Ishikawa (cell line): Measurements from ENCODE around the gene MAGEB1.

Source experiments
- CEBPB ChIP-seq: IDR thresholded peaks from 2 replicates; pipeline ENCODE4 v1.6.1; 2012
- CREB1 ChIP-seq: IDR thresholded peaks from 2 replicates; pipeline ENCODE4 v1.6.1; 2012; ENCODE audit warnings: low read depth
- EGR1 ChIP-seq: IDR thresholded peaks from 2 replicates; pipeline ENCODE4 v1.6.1; 2012
- EP300 ChIP-seq: IDR thresholded peaks from 2 replicates; pipeline ENCODE4 v1.6.1; 2012; ENCODE audit warnings: borderline replicate concordance
- FOXM1 ChIP-seq: IDR thresholded peaks from 2 replicates; pipeline ENCODE4 v1.6.1; 2012; ENCODE audit warnings: low read depth, borderline replicate concordance
- NFIC ChIP-seq: IDR thresholded peaks from 2 replicates; pipeline ENCODE4 v1.6.1; 2012
- RAD21 ChIP-seq: IDR thresholded peaks from 2 replicates; pipeline ENCODE4 v1.6.1; 2012; ENCODE audit warnings: low read depth
- TAF1 ChIP-seq: IDR thresholded peaks from 2 replicates; pipeline ENCODE4 v1.6.1; 2012; ENCODE audit warnings: low read depth, mild to moderate bottlenecking
- TCF12 ChIP-seq: IDR thresholded peaks from 2 replicates; pipeline ENCODE4 v1.6.1; 2012; ENCODE audit warnings: low read depth
- TEAD4 ChIP-seq: IDR thresholded peaks from 2 replicates; pipeline ENCODE4 v1.6.1; 2012
- YY1 ChIP-seq: IDR thresholded peaks from 2 replicates; pipeline ENCODE4 v1.6.1; 2012; ENCODE audit warnings: low read depth
- ZBTB7A ChIP-seq: IDR thresholded peaks from 2 replicates; pipeline ENCODE4 v1.6.1; 2012; ENCODE audit warnings: low read depth
- TF ChIP-seq, protein P1 (sequence below): IDR thresholded peaks from 2 replicates; pipeline ENCODE4 v1.6.1; 2012
- TF ChIP-seq, protein P2 (sequence below): IDR thresholded peaks from 2 replicates; pipeline ENCODE4 v1.6.1; 2012
- TF ChIP-seq, protein P3 (sequence below): IDR thresholded peaks from 2 replicates; pipeline ENCODE4 v1.6.1; 2012; ENCODE audit warnings: low read depth, mild to moderate bottlenecking

MAGEB1 gene, protein sequence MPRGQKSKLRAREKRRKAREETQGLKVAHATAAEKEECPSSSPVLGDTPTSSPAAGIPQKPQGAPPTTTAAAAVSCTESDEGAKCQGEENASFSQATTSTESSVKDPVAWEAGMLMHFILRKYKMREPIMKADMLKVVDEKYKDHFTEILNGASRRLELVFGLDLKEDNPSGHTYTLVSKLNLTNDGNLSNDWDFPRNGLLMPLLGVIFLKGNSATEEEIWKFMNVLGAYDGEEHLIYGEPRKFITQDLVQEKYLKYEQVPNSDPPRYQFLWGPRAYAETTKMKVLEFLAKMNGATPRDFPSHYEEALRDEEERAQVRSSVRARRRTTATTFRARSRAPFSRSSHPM

DNA sequence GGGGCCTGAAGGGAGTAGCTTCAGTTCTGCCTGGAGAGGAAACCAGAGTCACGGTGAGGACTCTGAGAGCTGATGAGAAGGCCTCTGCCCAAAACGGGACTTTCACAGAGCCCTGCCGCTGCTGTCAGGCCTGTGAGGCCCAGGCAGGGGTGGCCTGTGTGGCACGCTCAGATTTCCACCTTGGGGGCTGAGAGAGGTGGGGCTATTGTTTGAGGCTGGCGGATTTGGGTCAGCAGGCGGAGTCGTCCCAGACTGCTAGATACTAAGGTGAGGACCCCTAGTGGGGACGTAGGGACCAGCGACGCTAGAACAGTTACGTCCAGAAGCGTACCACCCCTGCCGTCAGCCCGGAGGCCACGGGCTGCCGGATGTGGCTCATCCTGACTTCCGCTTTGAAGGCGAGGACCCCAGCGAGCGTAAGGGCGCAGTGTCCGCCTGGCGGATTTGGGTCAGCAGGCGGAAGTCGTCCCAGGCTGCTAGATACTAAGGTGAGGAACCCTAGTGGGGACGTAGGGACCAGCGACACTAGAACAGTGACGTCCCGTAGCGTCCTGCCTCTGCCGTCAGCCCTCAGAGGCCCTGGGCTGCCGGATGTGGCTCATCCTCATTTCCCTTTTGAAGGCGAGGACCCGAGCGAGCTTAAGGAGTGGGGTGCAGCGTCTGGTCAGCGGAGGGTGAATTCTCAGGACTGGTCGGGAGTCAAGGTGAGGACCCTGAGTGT is at the start of gene MAGEB1:
Gene MAGEB1 (plus strand): TSS at position 378 of the 721 bp plus-strand sequence. CDS start 3,348 bp downstream, outside the sequence.
- TF ChIP-seq TCF12: no peak
- TF ChIP-seq ZBTB7A: no peak
- TF ChIP-seq, protein P1, sequence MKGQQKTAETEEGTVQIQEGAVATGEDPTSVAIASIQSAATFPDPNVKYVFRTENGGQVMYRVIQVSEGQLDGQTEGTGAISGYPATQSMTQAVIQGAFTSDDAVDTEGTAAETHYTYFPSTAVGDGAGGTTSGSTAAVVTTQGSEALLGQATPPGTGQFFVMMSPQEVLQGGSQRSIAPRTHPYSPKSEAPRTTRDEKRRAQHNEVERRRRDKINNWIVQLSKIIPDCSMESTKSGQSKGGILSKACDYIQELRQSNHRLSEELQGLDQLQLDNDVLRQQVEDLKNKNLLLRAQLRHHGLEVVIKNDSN: no peak
- TF ChIP-seq EGR1: no peak
- TF ChIP-seq TAF1: no peak
- TF ChIP-seq EP300: no peak
- TF ChIP-seq NFIC: no peak
- no peak for TF ChIP-seq CEBPB

DNA sequence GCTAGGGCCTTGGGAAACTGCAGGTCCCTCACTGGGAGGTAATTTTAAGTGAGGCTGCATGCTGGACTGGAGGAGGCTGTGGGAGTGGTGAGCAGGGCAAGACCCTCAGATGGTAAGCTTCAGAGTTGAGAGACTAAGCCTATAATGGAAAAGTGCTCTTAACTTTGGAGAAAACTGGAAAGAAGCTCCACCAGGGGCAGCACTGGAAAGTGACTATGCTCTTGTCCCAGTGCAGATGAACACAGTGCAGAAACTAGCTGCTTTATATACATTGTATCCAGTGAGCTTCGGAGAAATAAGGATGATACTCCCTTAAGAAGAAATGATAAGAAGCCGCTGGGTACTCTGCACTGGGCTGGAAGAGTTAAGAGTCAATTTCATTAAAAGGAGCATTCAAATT is 34.8 kb upstream of the MAGEB1 start:
- TF ChIP-seq ZBTB7A (no peak), EP300 (no peak), TEAD4 (no peak), EGR1 (no peak), CREB1 (no peak), NFIC (no peak), TCF12 (no peak), FOXM1 (no peak), YY1 (no peak), TAF1 (no peak), RAD21 (no peak), CEBPB (no peak)
- TF ChIP-seq, protein P1: no peak
- TF ChIP-seq, protein P2, sequence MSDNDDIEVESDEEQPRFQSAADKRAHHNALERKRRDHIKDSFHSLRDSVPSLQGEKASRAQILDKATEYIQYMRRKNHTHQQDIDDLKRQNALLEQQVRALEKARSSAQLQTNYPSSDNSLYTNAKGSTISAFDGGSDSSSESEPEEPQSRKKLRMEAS: no peak
- TF ChIP-seq, protein P3, sequence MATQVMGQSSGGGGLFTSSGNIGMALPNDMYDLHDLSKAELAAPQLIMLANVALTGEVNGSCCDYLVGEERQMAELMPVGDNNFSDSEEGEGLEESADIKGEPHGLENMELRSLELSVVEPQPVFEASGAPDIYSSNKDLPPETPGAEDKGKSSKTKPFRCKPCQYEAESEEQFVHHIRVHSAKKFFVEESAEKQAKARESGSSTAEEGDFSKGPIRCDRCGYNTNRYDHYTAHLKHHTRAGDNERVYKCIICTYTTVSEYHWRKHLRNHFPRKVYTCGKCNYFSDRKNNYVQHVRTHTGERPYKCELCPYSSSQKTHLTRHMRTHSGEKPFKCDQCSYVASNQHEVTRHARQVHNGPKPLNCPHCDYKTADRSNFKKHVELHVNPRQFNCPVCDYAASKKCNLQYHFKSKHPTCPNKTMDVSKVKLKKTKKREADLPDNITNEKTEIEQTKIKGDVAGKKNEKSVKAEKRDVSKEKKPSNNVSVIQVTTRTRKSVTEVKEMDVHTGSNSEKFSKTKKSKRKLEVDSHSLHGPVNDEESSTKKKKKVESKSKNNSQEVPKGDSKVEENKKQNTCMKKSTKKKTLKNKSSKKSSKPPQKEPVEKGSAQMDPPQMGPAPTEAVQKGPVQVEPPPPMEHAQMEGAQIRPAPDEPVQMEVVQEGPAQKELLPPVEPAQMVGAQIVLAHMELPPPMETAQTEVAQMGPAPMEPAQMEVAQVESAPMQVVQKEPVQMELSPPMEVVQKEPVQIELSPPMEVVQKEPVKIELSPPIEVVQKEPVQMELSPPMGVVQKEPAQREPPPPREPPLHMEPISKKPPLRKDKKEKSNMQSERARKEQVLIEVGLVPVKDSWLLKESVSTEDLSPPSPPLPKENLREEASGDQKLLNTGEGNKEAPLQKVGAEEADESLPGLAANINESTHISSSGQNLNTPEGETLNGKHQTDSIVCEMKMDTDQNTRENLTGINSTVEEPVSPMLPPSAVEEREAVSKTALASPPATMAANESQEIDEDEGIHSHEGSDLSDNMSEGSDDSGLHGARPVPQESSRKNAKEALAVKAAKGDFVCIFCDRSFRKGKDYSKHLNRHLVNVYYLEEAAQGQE: no peak

DNA sequence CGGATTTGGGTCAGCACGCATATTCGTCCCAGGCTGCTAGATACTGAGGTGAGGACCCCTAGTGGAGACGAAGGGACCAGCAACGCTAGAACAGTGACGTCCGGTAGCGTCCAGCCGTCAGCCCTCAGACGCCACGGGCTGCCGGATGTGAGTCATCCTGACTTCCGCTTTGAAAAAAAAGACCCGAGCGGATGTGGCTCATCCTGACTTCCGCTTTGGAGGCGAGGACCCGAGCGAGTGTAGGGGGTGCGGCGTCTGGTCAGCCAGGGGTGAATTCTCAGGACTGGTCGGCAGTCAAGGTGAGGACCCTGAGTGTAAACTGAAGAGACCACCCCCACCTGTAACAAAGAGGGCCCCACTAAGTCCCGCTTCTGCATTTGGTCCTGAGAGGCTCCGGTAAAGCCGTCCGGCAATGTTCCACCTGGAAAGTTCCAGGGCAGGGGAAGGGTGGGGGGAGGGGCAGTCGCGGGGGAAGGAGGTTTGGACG is 31.5 kb upstream of the MAGEB1 start, which contains the start of gene MAGEB2:
Gene MAGEB2 (plus strand): TSS at position 207 of the 487 bp plus-strand sequence. CDS start 3,018 bp downstream, outside the sequence.
- TF ChIP-seq TEAD4: no peak
- TF ChIP-seq TCF12: no peak
- no peak for TF ChIP-seq ZBTB7A
- no peak for TF ChIP-seq EGR1
- TF ChIP-seq CEBPB: no peak
- no peak for TF ChIP-seq YY1
- no peak for TF ChIP-seq FOXM1
- TF ChIP-seq RAD21: no peak
- TF ChIP-seq NFIC: no peak
- no peak for TF ChIP-seq TAF1
- TF ChIP-seq EP300: no peak
- TF ChIP-seq, protein P1: no peak
- TF ChIP-seq, protein P2: no peak
- TF ChIP-seq, protein P3: no peak
- no peak for TF ChIP-seq CREB1

DNA sequence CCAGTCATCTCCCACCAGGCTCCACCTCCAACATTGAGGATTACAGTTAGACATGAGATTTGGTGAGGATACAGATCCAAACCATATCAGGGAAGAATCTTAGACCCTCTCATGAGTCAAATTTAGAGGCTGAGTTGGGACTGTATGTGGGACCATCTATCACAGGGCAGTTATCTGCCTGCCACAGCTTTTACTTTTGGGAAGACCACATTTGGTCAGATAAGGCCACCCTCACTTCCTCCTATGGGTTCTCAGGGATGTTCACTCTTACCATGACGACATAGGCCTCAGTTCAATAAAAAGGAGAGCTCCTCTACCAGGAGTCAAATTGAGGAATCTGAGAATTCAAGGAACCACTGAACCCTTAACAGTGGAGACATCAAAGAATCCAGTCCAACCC is 29.5 kb upstream of the MAGEB1 start:
- TF ChIP-seq NFIC: no peak
- no peak for TF ChIP-seq FOXM1
- no peak for TF ChIP-seq CEBPB
- TF ChIP-seq ZBTB7A: no peak
- TF ChIP-seq EGR1: no peak
- TF ChIP-seq, protein P1: no peak
- TF ChIP-seq, protein P3: no peak
- no peak for TF ChIP-seq TCF12
- TF ChIP-seq TEAD4: no peak
- no peak for TF ChIP-seq TAF1
- TF ChIP-seq, protein P2: no peak
- no peak for TF ChIP-seq EP300
- TF ChIP-seq RAD21: no peak
- TF ChIP-seq CREB1: no peak
- TF ChIP-seq YY1: no peak
